Activated CD8-positive, alpha-beta memory T cell treated with anti-CD3 and anti-CD28 coated beads, Interleukin-2, amount 50 U/mL, for 48 hours (primary cell): ENCODE measurements around the gene MED12L.

Experiments
- DNase-seq: peaks from one replicate; pipeline ENCODE4 v3.0.0-alpha.2; 2020

MED12L gene

GRCh38 chr3:151182349-151183079, 97.0 kb downstream of the MED12L start:
- no peak for DNase-seq

- no peak for DNase-seq
Observed at GRCh38 chr3:151183265-151183671, 97.8 kb downstream of the MED12L start.

GRCh38 chr3:151191095-151191494, 105.6 kb downstream of the MED12L start:
- DNase-seq, result no peak

- DNase-seq, result no peak
Observed at GRCh38 chr3:151192545-151192944, 107.1 kb downstream of the MED12L start.

- DNase-seq, result no peak
Observed at GRCh38 chr3:151195826-151196225, 110.4 kb downstream of the MED12L start.

DNA sequence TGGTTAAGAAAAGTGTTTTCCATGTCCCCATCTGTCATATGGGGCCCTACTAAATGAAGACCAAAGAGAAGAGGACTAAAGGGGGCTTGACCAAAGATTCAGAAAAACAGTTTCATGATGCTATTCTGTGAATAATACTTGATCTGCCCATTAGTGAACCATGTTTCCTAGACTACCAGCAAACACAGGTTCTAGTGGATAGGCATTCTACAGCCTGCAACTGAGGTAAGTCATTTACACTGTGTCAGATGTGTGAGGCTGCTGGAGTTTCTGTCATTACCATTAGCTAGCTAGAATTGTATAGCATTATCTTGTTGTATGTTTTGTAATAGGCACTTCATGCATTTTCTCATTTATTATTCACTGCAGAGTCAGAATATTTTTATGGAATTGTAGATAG, 111.0 kb downstream of the MED12L start:
- DNase-seq, result no peak

DNA sequence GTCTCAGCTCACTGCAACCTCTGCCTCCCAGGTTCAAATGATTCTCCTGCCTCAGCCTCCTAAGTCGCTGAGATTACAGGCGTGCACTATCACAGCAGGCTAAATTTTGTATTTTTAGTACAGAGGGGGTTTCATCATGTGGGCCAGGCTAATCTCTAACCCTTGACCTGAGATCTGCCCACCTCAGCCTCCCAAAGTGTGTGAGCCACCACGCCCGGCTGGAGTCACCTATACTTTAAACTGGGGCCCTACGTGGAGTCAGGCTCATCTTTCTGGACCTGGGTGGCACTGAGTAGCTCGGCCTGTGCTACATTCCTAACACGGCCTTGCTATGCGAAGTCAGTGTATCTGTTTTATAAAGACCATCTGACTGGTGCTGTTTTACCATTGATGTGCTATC, 111.8 kb downstream of the MED12L start:
- no peak for DNase-seq

GRCh38 chr3:151197981-151198767, 112.7 kb downstream of the MED12L start:
- no peak for DNase-seq

DNA sequence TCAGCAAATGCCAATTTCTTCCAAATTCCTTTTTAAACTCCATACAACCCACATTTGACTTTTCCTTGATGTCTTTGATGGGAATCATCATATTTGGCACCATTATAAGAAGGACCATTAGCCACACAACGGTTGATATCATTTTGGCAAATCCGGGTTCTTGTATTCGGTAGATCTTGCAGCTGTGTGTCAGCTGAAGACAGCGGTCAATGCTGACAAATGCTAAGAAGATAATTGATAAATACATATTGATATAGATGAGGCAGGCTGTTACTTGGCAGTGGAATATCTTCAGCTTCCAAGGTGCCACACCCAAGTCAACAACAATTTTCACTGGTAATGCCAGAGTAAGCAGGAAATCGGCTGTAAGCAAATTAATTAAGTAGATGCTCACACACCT, 113.4 kb downstream of the MED12L start:
- DNase-seq, result no peak

DNA sequence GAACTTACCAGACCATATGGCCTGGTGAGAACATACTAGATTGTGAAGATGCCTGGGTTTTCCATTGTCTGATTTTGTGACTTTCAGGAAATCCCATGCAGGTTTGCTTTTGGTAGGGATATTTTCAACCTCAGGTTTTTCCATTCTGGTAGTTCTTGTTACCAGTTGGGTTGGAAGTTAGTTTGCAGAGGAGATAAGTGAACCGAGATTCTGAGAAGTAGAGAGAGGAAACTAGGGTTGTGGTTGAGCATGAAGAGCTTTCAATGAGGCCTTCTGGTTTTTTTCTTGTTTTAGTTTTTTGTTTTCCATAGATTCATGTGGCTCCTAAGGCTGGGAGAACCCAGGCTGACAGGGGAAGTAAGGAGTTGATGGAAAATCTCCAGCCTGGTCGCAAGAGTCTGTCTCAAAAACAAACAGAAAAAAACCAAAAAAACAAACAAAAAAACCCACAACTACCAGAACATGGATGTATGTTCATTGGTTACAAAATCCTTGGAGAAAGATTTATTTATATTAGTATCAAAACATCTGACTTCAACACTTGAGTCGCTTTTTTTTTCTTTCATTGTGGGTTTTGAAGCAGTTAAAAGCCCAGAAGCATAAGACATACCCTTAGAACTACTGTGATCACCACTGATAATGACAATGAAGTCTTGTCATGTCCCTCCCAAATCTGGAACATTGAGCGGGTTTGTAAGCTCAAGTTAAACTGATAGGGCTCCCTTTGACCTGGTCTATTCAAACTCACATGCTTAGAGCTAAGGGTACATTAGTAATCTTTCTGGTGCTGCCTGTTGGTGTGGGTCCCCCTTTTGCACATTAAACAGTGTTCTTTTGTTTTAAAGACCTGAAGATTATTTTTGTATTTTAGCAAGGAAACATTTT, 114.3 kb downstream of the MED12L start:
- no peak for DNase-seq

GRCh38 chr3:151200586-151200985, 115.1 kb downstream of the MED12L start:
- DNase-seq, result no peak

GRCh38 chr3:151201051-151201730, 115.7 kb downstream of the MED12L start:
- no peak for DNase-seq

DNA sequence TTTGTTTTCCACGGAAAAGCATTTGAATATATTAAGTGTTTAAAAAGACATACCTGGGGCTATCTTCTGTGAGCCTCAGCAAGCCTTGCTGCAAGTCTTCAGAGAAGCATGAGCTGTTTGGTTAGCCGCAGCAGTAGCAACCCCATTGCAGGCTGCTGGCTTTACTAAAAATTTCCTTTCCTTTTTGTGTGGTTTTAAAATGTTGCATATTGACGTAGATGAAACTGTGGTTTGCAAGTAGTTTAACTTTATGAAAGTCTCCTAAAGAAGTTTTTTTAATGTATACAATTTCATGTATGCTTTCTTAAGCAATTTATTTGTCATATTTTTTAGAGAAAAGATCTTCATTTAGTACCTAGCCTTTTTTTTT, 117.6 kb downstream of the MED12L start, which contains the start of gene GPR171:
Gene GPR171 (minus strand): TSS at position 166 of the 370 bp plus-strand sequence. CDS start 3,830 bp downstream, outside the sequence.
- peak; percentile 70 for DNase-seq

GRCh38 chr3:151204530-151205402, 119.3 kb downstream of the MED12L start:
- DNase-seq, result no peak

- no peak for DNase-seq
Observed at GRCh38 chr3:151205482-151205881, 120.0 kb downstream of the MED12L start.

- DNase-seq, result no peak
Observed at GRCh38 chr3:151206201-151206600, 120.7 kb downstream of the MED12L start.

DNA sequence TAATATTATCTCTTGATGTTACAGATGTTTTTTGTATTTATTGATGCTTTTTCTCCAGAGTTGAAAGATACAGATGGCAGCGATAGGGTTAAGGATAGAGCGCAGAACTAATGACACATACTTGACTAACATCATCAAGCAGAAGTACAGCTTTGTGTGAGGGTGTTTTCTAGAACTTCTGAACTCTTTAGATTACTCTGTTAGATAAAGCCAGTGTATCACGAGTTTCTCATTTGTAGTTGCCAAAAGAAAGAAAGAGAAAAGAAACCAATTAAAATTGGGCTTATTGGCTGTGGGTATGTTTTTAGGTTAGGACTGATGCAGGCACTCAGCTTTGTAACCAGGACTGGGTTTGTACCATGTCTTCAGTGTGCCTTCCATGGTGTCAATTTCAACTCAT, 124.2 kb downstream of the MED12L start:
- DNase-seq, result no peak

DNA sequence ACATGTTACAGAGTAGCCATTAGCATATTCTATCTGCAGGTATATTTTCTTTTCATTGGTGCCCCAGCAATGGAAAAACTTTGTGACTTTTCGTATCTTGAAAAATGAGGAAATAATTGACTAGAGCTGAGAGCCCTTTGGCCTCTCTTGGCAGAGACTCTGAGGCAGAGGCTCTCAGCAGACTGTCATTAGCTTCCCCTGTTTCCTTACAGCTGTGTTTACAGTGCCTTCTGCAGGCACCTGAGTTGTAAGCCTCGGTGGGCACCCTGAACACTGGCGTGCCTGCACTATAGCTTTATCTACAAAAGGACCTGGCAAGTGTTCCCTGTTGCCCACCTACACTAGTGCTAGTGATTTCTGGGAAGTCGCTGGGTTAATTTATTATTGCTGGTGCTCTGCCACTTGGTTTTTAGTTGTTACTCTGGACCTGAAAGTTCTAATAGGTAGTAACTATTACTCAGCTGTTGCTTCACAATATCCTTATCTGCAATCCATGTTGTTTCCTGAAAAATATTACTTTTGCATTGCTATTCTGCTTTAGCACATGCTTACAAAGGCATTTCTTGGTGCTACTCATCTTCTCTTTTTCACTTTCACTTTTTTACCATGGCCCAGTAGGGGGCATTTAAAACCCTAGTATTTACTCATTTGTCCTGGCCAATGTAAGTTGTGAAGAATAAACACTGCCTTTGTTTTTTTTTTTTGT, 125.4 kb downstream of the MED12L start:
- DNase-seq, result no peak

DNA sequence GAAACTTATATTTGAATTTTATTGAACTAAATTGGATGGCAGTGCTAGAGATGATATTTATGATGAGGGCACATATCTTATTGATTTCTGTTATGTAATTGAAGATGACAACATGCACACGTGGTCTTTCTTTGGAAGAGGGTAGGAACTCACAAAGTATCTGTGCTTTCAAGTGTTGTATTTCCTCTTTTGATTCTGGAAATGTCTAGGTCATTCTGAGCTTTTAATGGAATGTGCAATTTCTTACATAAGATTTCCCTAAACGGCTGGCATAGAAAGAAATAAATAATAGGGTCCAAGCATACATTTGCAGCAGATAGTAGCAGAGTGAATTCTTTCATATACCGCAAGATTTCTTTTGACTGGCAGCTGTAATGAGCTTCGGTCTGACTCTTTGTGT, 127.7 kb downstream of the MED12L start:
- no peak for DNase-seq

GRCh38 chr3:151213881-151214280, 128.4 kb downstream of the MED12L start:
- DNase-seq, result no peak

- no peak for DNase-seq
Observed at GRCh38 chr3:151214459-151214858, 129.0 kb downstream of the MED12L start.
